GM12873 (cell line): Measurements from ENCODE around the gene TOP2B.

ENCODE experiments used
- TF ChIP-seq, protein P1 (sequence below): IDR thresholded peaks from 2 replicates; pipeline ENCODE4 v1.5.1; 2012; ENCODE audit warnings: low read depth, mild to moderate bottlenecking, moderate library complexity, low read length, control low read depth; ENCODE audit not compliant: insufficient read depth; ENCODE audit errors: missing control alignments

The TOP2B gene

DNA sequence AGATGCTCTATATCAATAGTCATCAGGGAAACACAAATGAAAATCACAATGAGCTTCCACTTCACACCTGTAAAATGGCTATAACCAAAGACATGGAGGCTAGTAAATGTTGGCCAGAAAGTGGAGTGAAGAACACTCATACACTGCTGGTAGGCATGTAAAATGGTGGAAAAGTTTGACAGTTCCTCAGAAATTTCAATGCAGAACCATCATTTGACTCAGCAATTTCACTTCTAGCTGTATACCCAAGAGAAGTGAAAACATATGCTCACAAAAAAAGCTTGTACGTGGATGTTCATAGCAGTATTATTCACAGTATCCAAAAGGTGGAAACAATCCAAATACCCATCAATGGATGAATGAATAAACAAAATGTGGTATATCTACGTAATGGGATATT, 19.2 kb upstream of the TOP2B start:
- TF ChIP-seq, protein P1, sequence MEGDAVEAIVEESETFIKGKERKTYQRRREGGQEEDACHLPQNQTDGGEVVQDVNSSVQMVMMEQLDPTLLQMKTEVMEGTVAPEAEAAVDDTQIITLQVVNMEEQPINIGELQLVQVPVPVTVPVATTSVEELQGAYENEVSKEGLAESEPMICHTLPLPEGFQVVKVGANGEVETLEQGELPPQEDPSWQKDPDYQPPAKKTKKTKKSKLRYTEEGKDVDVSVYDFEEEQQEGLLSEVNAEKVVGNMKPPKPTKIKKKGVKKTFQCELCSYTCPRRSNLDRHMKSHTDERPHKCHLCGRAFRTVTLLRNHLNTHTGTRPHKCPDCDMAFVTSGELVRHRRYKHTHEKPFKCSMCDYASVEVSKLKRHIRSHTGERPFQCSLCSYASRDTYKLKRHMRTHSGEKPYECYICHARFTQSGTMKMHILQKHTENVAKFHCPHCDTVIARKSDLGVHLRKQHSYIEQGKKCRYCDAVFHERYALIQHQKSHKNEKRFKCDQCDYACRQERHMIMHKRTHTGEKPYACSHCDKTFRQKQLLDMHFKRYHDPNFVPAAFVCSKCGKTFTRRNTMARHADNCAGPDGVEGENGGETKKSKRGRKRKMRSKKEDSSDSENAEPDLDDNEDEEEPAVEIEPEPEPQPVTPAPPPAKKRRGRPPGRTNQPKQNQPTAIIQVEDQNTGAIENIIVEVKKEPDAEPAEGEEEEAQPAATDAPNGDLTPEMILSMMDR, result no peak

DNA sequence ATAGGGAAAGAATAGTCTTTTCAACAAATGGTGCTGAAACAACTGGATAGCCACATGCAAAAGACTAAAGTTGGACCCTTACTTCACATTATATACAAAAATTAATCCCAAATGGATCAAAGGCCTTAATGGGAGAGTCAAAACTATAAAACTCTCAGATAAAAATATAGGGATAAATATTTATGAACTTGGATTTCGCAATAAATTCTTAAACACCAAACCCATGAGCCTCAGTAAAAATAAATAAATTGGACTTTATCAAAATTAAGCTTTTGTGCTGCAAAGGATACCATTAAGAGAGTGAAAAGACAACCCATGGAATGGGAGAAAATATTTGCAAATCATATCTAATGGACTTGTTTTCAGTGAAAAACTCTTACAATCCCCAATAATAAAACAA, 18.7 kb upstream of the TOP2B start:
- TF ChIP-seq, protein P1, result no peak

DNA sequence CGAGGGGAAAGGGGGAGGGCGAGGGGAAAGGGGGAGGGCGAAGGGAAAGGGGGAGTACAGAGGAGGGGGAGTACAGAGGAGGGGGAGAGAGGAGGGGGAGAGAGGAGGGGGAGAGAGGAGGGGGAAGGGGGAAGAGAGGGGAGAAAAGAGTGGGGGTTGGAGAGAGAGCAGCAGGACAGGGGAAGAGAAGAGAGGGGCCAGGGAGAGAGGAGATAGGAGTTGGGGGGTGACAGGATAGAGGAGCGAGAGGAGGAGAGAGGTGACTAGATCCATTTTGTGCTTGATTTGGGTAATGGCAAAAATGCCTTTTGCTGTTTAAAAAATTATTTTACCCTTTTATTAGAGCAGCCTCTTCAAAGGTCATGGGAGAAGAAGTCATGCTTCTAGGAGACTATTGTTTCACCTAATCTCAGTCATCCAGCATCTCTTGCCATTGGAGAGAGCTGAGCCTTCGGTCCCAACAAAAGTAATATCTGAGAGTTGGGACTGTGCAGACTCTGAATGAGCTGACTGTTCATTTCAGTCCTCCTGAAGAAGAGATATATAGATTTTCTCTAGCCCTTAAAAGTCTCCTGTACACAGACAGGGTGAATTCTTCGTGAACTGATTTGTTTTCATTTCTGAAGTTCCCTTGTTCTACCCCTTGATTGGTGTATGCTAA, 15.1 kb upstream of the TOP2B start:
- TF ChIP-seq, protein P1, result no peak

DNA sequence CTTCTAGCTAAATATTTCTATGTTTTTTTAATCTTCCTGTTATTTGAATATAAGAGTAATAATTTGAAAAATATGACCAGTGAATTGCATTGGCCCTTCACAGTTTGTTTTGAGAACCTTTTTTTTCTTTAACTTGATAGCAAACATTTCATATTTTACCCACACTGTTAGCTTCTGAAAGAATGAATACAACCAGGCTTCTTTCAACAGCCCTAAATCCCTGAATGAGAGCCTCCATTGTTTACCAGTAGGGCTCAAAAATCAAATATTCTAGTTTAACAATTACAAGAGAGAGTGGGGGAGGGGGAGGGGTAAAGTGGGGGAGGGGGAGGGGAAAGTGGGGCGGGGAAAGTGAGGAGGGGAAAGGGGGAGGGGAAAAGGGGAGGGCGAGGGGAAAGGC, 14.5 kb upstream of the TOP2B start:
- TF ChIP-seq, protein P1, result no peak

DNA sequence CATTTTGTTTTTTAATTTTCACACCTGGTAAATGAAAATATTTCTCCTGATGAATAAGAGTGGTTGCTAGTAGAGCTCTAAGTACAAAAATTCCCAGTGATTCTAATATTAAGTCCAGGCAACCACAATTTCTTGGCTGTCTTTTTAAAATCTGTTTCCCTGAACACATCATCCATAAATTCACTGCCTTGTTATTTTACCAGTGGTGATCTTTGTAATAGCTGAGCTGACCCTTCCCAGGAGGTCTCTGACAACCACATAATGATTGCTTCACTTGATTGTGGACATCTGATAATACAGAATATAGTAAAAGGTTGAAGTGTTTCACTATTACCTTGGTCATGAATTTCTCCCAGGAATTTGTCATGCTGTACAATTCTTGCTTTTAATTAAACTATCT, 13.9 kb upstream of the TOP2B start:
- TF ChIP-seq, protein P1, result no peak

DNA sequence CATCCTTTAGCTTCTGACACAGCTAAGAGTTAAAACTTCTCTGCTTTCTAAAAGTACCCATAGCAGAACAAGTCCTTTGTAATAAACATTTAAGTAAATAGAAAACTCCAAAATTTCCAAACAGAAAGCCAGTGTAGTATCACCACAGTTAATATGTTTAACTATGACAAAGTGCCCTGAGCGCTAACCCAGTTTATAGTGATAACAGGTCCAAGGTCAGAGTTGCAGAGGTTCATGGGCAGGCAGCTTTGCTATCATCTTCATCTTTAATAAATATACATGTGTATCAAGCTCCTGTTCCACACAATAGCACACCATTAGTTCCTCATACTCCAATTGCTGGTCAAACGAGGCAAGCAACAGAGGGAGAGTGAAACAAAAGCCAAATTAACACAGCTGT, 12.4 kb upstream of the TOP2B start:
- TF ChIP-seq, protein P1, result no peak

DNA sequence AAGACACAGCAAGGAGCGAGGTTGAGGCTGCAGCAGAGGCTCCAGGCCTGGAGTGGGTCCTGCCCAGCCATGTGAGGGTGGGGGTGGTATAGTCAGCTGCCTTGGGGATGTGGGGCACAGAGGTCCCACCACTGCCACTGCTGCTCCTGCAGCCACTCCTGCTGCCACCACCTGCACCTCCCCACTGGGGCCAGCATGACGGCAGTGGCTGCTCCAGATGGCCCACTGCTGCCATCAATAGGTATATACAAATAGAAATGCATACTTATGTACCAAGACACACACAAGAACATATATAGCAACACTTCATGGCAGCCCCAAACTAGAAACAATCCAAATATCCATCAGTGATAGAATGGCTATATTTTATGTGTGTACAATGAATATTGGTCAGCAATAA, 10.0 kb upstream of the TOP2B start:
- TF ChIP-seq, protein P1, result no peak
